K562 (cell line): ENCODE measurements around the gene GALNT9. TPM values are rescaled to one million over a fixed set of nuclear protein-coding genes. Genes with fewer than 3 reads are reported as not detected.

ENCODE experiments used
- ATAC-seq: fragments of 200-7000 bp; cut with Tn5 transposase; 3 replicates; pipeline ENCODE4 v1.9.1; 2020; ENCODE audit warnings: moderate library complexity
- BruUV-seq: library from RNA; stranded (reverse); fragments of 400-500 nt; replicated peaks from 2 replicates; lab custom pipeline; 2021; lab: Mats Ljungman, UMichigan
- CTCF ChIA-PET: fragments of 300-600 bp; formaldehyde crosslinking; extraction: SDS; loops from one replicate; lab custom pipeline; 2021; ENCODE audit warnings: low intra/inter-chr PET ratio; lab: Yijun Ruan, JAX
- POLR2A ChIA-PET: fragments of 300-600, 350-650 bp; sonication (Branson Sonifier 250); formaldehyde crosslinking; extraction: SDS; loops from one replicate; lab custom pipeline; 2021; ENCODE audit warnings: antibody characterized with exemption, inconsistent platforms; lab: Yijun Ruan, JAX
- DNase-seq, 4 experiments: peaks; one replicate each; pipeline versions ENCODE4 v3.0.0 to v3.0.0-alpha.2; 2011 to 2018; ENCODE audit warnings: low spot score in 3 of 4, mixed read lengths in 3 of 4; ENCODE audit errors: extremely low read depth in 1 of 4
- FAIRE-seq: peaks from 2 replicates; lab custom pipeline; 2011; peaks lifted over from hg19 to GRCh38; lab: Jason Lieb, UNC
- H2AFZ ChIP-seq: 2 replicates; pipeline ENCODE4 v1.6.0; 2011; ENCODE audit warnings: low read depth, low read length, control low read depth, inconsistent platforms
- H3K27ac ChIP-seq: fragments of 200-600 bp; 3 replicates; pipeline ENCODE4 v1.8.0; 2011; ENCODE audit warnings: low read depth, mild to moderate bottlenecking, control low read depth, inconsistent platforms, low read length, moderate library complexity, mixed read lengths; ENCODE audit errors: extremely low read depth
- H3K27me3 ChIP-seq, 2 experiments: fragments of 300-600 bp in 1 of 2; 2 replicates in 1 of 2; 3 replicates in 1 of 2; pipeline versions ENCODE4 v1.6.0 to v1.8.0; 2011; ENCODE audit warnings: inconsistent platforms in 2 of 2, low read length in 2 of 2, mild to moderate bottlenecking in 1 of 2, mixed read lengths in 1 of 2, moderate library complexity in 1 of 2; ENCODE audit not compliant: control insufficient read depth in 2 of 2, insufficient read depth in 2 of 2
- H3K36me3 ChIP-seq: fragments of 300-600 bp; 3 replicates; pipeline ENCODE4 v1.8.0; 2011; ENCODE audit warnings: mild to moderate bottlenecking, low read length, inconsistent platforms; ENCODE audit not compliant: control insufficient read depth, insufficient read depth
- H3K4me1 ChIP-seq, 2 experiments: fragments of 200-600 bp in 1 of 2; replicated peaks in 1 of 2; 2 replicates in 1 of 2; 3 replicates in 1 of 2; pipeline versions ENCODE4 v1.5.1 to v1.8.0; 2011; ENCODE audit warnings: inconsistent platforms in 2 of 2, low read length in 2 of 2, mild to moderate bottlenecking in 1 of 2, mixed read lengths in 1 of 2, moderate library complexity in 1 of 2; ENCODE audit not compliant: control insufficient read depth in 2 of 2, insufficient read depth in 2 of 2
- H3K4me2 ChIP-seq: 2 replicates; pipeline ENCODE4 v1.6.1; 2011; ENCODE audit warnings: low read length, control low read depth, inconsistent platforms, mixed read lengths; ENCODE audit not compliant: insufficient read depth
- H3K4me3 ChIP-seq: fragments of 200-600 bp; sonication (generic), shearing (Covaris generic); 2 replicates; pipeline ENCODE4 v1.5.1; 2016; ENCODE audit warnings: control low read depth, inconsistent platforms
- H3K79me2 ChIP-seq: fragments of 200-600 bp; 3 replicates; pipeline ENCODE4 v1.8.0; 2011; ENCODE audit warnings: low read length, inconsistent platforms; ENCODE audit not compliant: control insufficient read depth, insufficient read depth
- H3K9ac ChIP-seq, 2 experiments: 2 replicates each; pipeline versions ENCODE4 v1.6.0 to v1.6.1; 2011; ENCODE audit warnings: low read depth in 2 of 2, low read length in 2 of 2, control low read depth in 1 of 2, inconsistent platforms in 1 of 2, mild to moderate bottlenecking in 1 of 2, mixed read lengths in 1 of 2; ENCODE audit not compliant: insufficient read depth in 1 of 2
- H3K9me1 ChIP-seq: one replicate; pipeline ENCODE4 v1.6.0; 2011; ENCODE audit warnings: inconsistent platforms, mild to moderate bottlenecking, low read length, moderate library complexity; ENCODE audit not compliant: control insufficient read depth, insufficient read depth
- H3K9me3 ChIP-seq: replicated peaks from 2 replicates; pipeline ENCODE4 v1.5.1; 2011; ENCODE audit warnings: low read depth, low read length, inconsistent platforms; ENCODE audit not compliant: control insufficient read depth, insufficient read depth
- H4K20me1 ChIP-seq: replicated peaks from 2 replicates; pipeline ENCODE4 v1.6.1; 2011; ENCODE audit warnings: low read length, inconsistent platforms, mixed read lengths; ENCODE audit not compliant: control insufficient read depth, insufficient read depth
- ETV5 ChIP-seq: sonication (generic); formaldehyde crosslinking; IDR thresholded peaks from 2 replicates; pipeline ENCODE4 v1.4.0; 2020; ENCODE audit warnings: low read depth, mild to moderate bottlenecking, missing genetic modification reagents
- MECOM ChIP-seq: fragments of 250-450 bp; sonication (Bioruptor Pico); IDR thresholded peaks from 2 replicates; pipeline ENCODE4 v1.8.0; 2022; ENCODE audit warnings: inconsistent platforms
- ZBTB7A ChIP-seq: IDR thresholded peaks from 2 replicates; pipeline ENCODE4 v1.6.1; 2011; ENCODE audit warnings: low read depth, mild to moderate bottlenecking, low read length, moderate library complexity, borderline replicate concordance; ENCODE audit not compliant: control insufficient read depth
- WGBS: fragments of 100-300 bp; shearing (Covaris generic); methylation state at CpG from one replicate; pipeline ENCODE4 v1.1.6; 2016; ENCODE audit warnings: low coverage, mixed read lengths; ENCODE audit not compliant: insufficient coverage; ENCODE audit errors: missing lambda C conversion rate; 5-methylcytosine and 5-hydroxymethylcytosine counted together
- in situ Hi-C: fragments of 300-500 bp; cut with MboI; formaldehyde crosslinking; loops from 4 replicates; pipeline ENCODE4 v1.15.0; 2018; ENCODE audit warnings: inconsistent platforms, mixed read lengths
- intact Hi-C: fragments of 100-400 bp; cut with micrococcal nuclease; formaldehyde crosslinking; loops from 2 replicates; pipeline ENCODE4 v1.14.2; 2022
- polyA plus RNA-seq, 8 experiments: library from polyadenylated mRNA; depleted of rRNA in 4 of 8; stranded (reverse) in 5 of 8; unstranded in 3 of 8; fragments of >200 nt; fragmentation: Nextera tagmentation in 2 of 8; fragmentation: Illumina TruSeq in 1 of 8; extraction: Ambion mirVana in 2 of 8; extraction: Trizol in 1 of 8; gene quantifications; 2 replicates each; pipeline versions ENCODE4 v1.2.1 to v1.2.3, GENCODE V29; 2011 to 2014; ENCODE audit warnings: inconsistent platforms in 1 of 8, missing spikeins in 1 of 8
- total RNA-seq, 7 experiments: library from RNA; depleted of rRNA in 6 of 7; stranded (reverse); fragments of >200 nt in 6 of 7; fragmentation: Illumina TruSeq in 2 of 7; extraction: Trizol in 2 of 7; gene quantifications; 2 replicates each; pipeline versions ENCODE4 v1.2.1 to v1.2.3, GENCODE V29; 2011 to 2021; ENCODE audit warnings: low replicate concordance in 1 of 7
- TF ChIP-seq, protein P1 (sequence below), 3 experiments: IDR thresholded peaks in 2 of 3; conservative IDR thresholded peaks in 1 of 3; 2 replicates each; pipeline ENCODE4 v1.5.1; 2011 to 2012; ENCODE audit warnings: low read length in 3 of 3, mild to moderate bottlenecking in 3 of 3, control low read depth in 2 of 3, improper control_type of control experiment in 1 of 3, inconsistent platforms in 1 of 3, low read depth in 1 of 3, mixed read lengths in 1 of 3, moderate library complexity in 1 of 3; ENCODE audit not compliant: insufficient read depth in 2 of 3
- TF ChIP-seq, protein P2 (sequence below), 2 experiments: fragments of 450-650 bp; conservative IDR thresholded peaks; 2 replicates each; pipeline ENCODE4 v1.6.1; 2017; ENCODE audit warnings: mild to moderate bottlenecking in 2 of 2, moderate library complexity in 2 of 2
- TF ChIP-seq, protein P3 (sequence below), 2 experiments: IDR thresholded peaks; 2 replicates each; pipeline ENCODE4 v1.6.1; 2011; ENCODE audit warnings: borderline replicate concordance in 1 of 2, control low read depth in 1 of 2, low read depth in 1 of 2, low read length in 1 of 2, mild to moderate bottlenecking in 1 of 2, mixed read lengths in 1 of 2, moderate library complexity in 1 of 2; ENCODE audit not compliant: insufficient read depth in 1 of 2, insufficient read length in 1 of 2, poor library complexity in 1 of 2, severe bottlenecking in 1 of 2; ENCODE audit errors: extremely low read depth in 1 of 2
- TF ChIP-seq, protein P4 (sequence below): fragments of 150-350 bp; conservative IDR thresholded peaks from 2 replicates; pipeline ENCODE4 v1.6.1; 2014; ENCODE audit warnings: low read length

The GALNT9 gene
- total and polyA plus RNA-seq, 9 of the 15 experiments (the other 6 are each of a cell fraction or from before 2014, with no cell fraction given), result not detected

DNA sequence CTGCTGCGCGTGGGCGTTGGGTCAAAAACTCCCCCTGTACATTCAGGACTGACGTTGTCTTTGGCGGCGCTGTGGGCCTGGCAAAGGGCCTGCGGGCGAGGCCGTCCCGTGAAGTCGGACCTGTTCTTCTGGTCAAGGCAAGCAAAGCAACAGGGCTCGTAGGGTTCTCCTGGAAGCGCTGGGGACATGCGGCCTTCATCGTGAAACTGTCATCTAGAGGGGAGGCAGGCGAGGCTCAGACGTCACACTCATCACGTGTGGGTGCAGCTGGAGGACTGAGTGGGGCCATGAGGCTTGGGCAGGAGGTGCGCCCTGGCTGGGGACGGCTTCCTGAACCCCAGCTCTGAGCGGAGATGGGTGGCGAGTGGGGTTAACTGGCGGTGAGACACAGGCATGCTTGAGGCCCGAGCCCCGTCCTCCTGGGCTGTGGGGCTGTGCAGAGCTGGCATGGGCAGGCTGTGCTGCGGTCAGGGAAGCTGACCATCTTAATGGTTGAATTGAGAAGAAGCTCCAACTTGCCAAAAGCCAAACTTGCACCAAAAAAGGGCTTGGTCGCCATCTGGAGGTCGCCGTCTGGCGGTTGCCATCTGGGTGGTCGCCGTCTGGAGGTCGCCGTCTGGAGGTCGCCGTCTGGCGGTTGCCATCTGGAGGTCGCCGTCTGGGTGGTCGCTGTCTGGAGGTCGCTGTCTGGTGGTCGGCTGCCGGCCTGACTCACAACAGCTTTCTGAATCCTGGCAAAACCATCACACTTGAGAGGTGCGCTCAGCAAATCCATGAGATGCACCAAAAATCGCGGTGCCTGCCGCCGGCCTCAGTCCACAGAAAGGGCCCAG is 119.0 kb downstream of the GALNT9 start:
- no peak overlapping the region for H2AFZ ChIP-seq
- intact Hi-C loops, result loop anchor here (10.0 kb wide), 1 partner anchor 56 kb away; no protein-coding TSS in a partner anchor
- in situ Hi-C loops, result no loop called here
- no peaks in the 10 kb centered on the region for H3K9me3 ChIP-seq
- H3K36me3 ChIP-seq, result no peaks in the 10 kb centered on the region
- no peak overlapping the region for H3K4me3 ChIP-seq
- FAIRE-seq, result no peak
- no peak overlapping the region for H3K4me2 ChIP-seq
- no peak overlapping the region for H3K27ac ChIP-seq
- H4K20me1 ChIP-seq, result no peaks in the 10 kb centered on the region; the same call in 1 of the 2 replicates
- peaks cover 0 to 23% of the 10 kb centered on the region in 2 experiments; a peak in 2 of 5 replicates for H3K4me1 ChIP-seq
- no peaks in the 10 kb centered on the region for H3K79me2 ChIP-seq
- TF ChIP-seq, protein P1, sequence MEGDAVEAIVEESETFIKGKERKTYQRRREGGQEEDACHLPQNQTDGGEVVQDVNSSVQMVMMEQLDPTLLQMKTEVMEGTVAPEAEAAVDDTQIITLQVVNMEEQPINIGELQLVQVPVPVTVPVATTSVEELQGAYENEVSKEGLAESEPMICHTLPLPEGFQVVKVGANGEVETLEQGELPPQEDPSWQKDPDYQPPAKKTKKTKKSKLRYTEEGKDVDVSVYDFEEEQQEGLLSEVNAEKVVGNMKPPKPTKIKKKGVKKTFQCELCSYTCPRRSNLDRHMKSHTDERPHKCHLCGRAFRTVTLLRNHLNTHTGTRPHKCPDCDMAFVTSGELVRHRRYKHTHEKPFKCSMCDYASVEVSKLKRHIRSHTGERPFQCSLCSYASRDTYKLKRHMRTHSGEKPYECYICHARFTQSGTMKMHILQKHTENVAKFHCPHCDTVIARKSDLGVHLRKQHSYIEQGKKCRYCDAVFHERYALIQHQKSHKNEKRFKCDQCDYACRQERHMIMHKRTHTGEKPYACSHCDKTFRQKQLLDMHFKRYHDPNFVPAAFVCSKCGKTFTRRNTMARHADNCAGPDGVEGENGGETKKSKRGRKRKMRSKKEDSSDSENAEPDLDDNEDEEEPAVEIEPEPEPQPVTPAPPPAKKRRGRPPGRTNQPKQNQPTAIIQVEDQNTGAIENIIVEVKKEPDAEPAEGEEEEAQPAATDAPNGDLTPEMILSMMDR (IDR thresholded peaks at IDR 0.05 in 2 of 3, conservative IDR thresholded peaks at IDR 0.05 in 1 of 3; ENCODE audit: insufficient read depth in 2 of 3, low read depth in 1 of 3, low read length in 3 of 3), result peak in 1 of 3 experiments; percentile 11; a peak in 1 of 6 replicates
- TF ChIP-seq, protein P2, sequence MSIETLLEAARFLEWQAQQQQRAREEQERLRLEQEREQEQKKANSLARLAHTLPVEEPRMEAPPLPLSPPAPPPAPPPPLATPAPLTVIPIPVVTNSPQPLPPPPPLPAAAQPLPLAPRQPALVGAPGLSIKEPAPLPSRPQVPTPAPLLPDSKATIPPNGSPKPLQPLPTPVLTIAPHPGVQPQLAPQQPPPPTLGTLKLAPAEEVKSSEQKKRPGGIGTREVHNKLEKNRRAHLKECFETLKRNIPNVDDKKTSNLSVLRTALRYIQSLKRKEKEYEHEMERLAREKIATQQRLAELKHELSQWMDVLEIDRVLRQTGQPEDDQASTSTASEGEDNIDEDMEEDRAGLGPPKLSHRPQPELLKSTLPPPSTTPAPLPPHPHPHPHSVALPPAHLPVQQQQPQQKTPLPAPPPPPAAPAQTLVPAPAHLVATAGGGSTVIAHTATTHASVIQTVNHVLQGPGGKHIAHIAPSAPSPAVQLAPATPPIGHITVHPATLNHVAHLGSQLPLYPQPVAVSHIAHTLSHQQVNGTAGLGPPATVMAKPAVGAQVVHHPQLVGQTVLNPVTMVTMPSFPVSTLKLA (conservative IDR thresholded peaks at IDR 0.05), result no peak
- TF ChIP-seq, protein P3, sequence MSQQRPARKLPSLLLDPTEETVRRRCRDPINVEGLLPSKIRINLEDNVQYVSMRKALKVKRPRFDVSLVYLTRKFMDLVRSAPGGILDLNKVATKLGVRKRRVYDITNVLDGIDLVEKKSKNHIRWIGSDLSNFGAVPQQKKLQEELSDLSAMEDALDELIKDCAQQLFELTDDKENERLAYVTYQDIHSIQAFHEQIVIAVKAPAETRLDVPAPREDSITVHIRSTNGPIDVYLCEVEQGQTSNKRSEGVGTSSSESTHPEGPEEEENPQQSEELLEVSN (IDR thresholded peaks at IDR 0.05; ENCODE audit: borderline replicate concordance in 1 of 2, extremely low read depth in 1 of 2, insufficient read depth in 1 of 2, insufficient read length in 1 of 2, low read depth in 1 of 2, low read length in 1 of 2, poor library complexity in 1 of 2, severe bottlenecking in 1 of 2), result no peak
- TF ChIP-seq MECOM (CRISPR knock-in tag), result no peak
- TF ChIP-seq, protein P4, sequence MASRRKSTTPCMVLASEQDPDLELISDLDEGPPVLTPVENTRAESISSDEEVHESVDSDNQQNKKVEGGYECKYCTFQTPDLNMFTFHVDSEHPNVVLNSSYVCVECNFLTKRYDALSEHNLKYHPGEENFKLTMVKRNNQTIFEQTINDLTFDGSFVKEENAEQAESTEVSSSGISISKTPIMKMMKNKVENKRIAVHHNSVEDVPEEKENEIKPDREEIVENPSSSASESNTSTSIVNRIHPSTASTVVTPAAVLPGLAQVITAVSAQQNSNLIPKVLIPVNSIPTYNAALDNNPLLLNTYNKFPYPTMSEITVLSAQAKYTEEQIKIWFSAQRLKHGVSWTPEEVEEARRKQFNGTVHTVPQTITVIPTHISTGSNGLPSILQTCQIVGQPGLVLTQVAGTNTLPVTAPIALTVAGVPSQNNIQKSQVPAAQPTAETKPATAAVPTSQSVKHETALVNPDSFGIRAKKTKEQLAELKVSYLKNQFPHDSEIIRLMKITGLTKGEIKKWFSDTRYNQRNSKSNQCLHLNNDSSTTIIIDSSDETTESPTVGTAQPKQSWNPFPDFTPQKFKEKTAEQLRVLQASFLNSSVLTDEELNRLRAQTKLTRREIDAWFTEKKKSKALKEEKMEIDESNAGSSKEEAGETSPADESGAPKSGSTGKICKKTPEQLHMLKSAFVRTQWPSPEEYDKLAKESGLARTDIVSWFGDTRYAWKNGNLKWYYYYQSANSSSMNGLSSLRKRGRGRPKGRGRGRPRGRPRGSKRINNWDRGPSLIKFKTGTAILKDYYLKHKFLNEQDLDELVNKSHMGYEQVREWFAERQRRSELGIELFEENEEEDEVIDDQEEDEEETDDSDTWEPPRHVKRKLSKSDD, result no peak
- no peak for TF ChIP-seq ETV5 (CRISPR knock-in tag)
- no peak for TF ChIP-seq ZBTB7A
- H3K27me3 ChIP-seq, result peaks cover 34 to 84% of the 10 kb centered on the region in 2 experiments
- WGBS, result 6% methylated on average over 40 of the region's 48 CpGs
- DNase-seq, result no peak
- ATAC-seq, result no peak
- POLR2A ChIA-PET, result no interaction called here
- CTCF ChIA-PET, result no interaction called here
- no peak overlapping the region for H3K9ac ChIP-seq
- no TSS peak for BruUV-seq
- no peaks in the 10 kb centered on the region for H3K9me1 ChIP-seq
